OCI-LY3 (cell line): ENCODE results near the gene TUBB3.

Experiments
- H2AFZ ChIP-seq: fragments of 200-600, 300-600 bp; shearing (Covaris generic); 2 replicates; pipeline ENCODE4 v1.6.0; 2014; ENCODE audit warnings: antibody characterized with exemption, low read depth, low read length
- H3K27ac ChIP-seq: fragments of 200-600, 300-600 bp; sonication (generic); 2 replicates; pipeline ENCODE4 v1.5.1; 2014; ENCODE audit warnings: mild to moderate bottlenecking, low read length, moderate library complexity, mixed read lengths
- H3K27me3 ChIP-seq: fragments of 200-600, 300-600 bp; sonication (generic); 2 replicates; pipeline ENCODE4 v1.6.1; 2014; ENCODE audit warnings: low read depth, low read length, mixed read lengths
- H3K36me3 ChIP-seq: fragments of 200-600, 300-600 bp; sonication (generic); replicated peaks from 2 replicates; pipeline ENCODE3; 2014; ENCODE audit warnings: low read depth, low read length, mixed read lengths
- H3K4me1 ChIP-seq: fragments of 300-600, 200-600 bp; sonication (generic); 2 replicates; pipeline ENCODE4 v1.6.1; 2014; ENCODE audit warnings: low read length, mixed read lengths
- H3K4me2 ChIP-seq: fragments of 200-600, 300-600 bp; sonication (generic); 2 replicates; pipeline ENCODE4 v1.6.1; 2014; ENCODE audit warnings: low read length, mixed read lengths
- H3K4me3 ChIP-seq: fragments of 300-600, 200-600 bp; sonication (generic); 2 replicates; pipeline ENCODE4 v1.5.1; 2014; ENCODE audit warnings: antibody characterized with exemption, mild to moderate bottlenecking, low read length, moderate library complexity
- H3K79me2 ChIP-seq: fragments of 300-600, 200-600 bp; shearing (Covaris generic); 2 replicates; pipeline ENCODE4 v1.6.1; 2014; ENCODE audit warnings: mild to moderate bottlenecking, low read length, mixed read lengths
- H3K9ac ChIP-seq: fragments of 300-600, 200-600 bp; shearing (Covaris generic); 2 replicates; pipeline ENCODE4 v1.6.0; 2014; ENCODE audit warnings: mild to moderate bottlenecking, low read length, moderate library complexity
- H3K9me3 ChIP-seq: fragments of 200-600, 300-600 bp; shearing (Covaris generic); 2 replicates; pipeline ENCODE4 v1.6.1; 2014; ENCODE audit warnings: low read length, mixed read lengths; ENCODE audit not compliant: insufficient read depth
- H4K20me1 ChIP-seq: fragments of 200-600, 300-600 bp; sonication (generic); 2 replicates; pipeline ENCODE4 v1.6.1; 2016; ENCODE audit warnings: low read length, mixed read lengths; ENCODE audit not compliant: insufficient read depth
- EZH2phosphoT487 ChIP-seq: fragments of 200-600 bp; shearing (Covaris generic); IDR thresholded peaks from 2 replicates; pipeline ENCODE4 v1.6.1; 2018; ENCODE audit warnings: antibody characterized with exemption, mixed run types, low read depth
- TF ChIP-seq, protein P1 (sequence below): fragments of 200-600, 300-600 bp; sonication (generic); IDR thresholded peaks from 2 replicates; pipeline ENCODE4 v1.5.1; 2014; ENCODE audit warnings: antibody characterized with exemption, low read length, low read depth

Gene TUBB3

DNA sequence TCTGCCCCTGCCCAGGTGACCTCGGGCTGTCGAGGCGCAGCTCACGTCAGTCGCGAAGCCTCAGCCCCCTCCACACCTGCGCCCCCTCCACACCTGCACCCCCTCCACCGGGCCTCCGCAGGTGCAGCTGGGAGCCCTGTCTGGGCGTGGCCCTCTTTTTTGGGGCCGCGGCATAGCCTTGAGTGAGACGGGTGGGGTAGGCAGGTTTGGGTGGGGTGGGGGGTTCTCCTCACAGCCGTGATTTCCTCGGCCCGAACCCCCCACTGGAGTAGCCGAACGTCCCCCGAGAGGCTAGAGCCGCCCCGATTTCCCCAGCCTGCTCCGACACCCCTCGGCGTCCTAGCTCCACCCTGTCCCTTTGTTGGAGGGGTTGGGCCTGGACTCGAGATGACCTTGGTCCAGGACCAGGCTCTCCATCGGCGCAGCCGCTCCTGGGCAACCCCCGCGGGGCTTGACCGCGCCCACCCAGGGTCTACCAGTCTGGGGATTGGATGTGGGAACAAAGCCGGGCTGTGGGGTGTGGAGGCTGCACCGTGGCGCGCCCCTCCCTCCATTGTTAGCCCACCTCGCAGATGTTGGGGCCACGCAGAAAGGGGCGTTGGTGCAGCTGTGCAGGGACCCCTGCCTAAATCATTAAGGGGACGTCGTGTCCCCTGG is 626 bp downstream of the TUBB3 start:
- H3K27ac ChIP-seq = no peak overlapping the region
- no peaks in the 10 kb centered on the region for H4K20me1 ChIP-seq
- H3K27me3 ChIP-seq = peaks cover 13% of the 10 kb centered on the region
- TF ChIP-seq EZH2phosphoT487 = no peak
- TF ChIP-seq, protein P1, sequence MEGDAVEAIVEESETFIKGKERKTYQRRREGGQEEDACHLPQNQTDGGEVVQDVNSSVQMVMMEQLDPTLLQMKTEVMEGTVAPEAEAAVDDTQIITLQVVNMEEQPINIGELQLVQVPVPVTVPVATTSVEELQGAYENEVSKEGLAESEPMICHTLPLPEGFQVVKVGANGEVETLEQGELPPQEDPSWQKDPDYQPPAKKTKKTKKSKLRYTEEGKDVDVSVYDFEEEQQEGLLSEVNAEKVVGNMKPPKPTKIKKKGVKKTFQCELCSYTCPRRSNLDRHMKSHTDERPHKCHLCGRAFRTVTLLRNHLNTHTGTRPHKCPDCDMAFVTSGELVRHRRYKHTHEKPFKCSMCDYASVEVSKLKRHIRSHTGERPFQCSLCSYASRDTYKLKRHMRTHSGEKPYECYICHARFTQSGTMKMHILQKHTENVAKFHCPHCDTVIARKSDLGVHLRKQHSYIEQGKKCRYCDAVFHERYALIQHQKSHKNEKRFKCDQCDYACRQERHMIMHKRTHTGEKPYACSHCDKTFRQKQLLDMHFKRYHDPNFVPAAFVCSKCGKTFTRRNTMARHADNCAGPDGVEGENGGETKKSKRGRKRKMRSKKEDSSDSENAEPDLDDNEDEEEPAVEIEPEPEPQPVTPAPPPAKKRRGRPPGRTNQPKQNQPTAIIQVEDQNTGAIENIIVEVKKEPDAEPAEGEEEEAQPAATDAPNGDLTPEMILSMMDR = no peak
- H3K4me1 ChIP-seq = peaks cover 33% of the 10 kb centered on the region
- H2AFZ ChIP-seq = no peak overlapping the region
- no peaks in the 10 kb centered on the region for H3K79me2 ChIP-seq
- no peaks in the 10 kb centered on the region for H3K9me3 ChIP-seq
- peak overlapping the region; percentile 92 for H3K4me2 ChIP-seq
- no peaks in the 10 kb centered on the region for H3K36me3 ChIP-seq
- peak overlapping the region; percentile 88 for H3K4me3 ChIP-seq
- H3K9ac ChIP-seq = peak overlapping the region; percentile 39

DNA sequence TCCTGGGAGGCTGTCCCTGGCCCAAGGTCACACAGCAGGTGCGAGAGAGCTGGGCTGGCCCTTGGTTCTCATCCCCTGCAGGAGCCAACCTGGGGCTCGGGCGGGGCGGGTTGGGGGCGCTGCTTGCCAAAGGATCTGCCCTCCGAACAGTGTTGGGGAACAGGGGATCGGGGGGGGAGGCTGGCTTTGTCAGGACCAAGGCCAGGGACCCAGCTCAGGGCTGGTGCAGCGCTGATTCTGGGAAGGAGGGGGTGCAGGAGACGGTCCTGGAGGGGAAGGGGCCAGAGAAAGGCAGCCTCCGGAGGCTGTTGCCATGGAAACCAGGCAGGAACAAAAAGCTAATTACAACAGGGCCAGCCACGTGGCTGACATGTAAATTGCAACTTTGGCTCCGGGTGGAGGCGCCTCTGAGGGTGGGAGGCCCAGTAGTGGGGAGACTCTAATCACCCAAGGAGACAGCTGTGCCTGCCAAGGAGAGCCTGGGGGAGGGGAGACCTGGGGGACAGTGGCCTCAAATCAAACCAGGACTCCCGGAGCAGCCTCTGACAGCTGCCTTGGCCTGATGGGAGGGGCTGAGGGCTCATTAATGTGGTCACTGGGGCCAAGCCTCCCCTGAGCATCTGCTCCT is 1.3 kb downstream of the TUBB3 start:
- no peak overlapping the region for H2AFZ ChIP-seq
- no peaks in the 10 kb centered on the region for H3K36me3 ChIP-seq
- no peak overlapping the region for H3K27ac ChIP-seq
- H3K4me2 ChIP-seq = peak overlapping the region; percentile 92
- H3K79me2 ChIP-seq = no peaks in the 10 kb centered on the region
- no peak overlapping the region for H3K9ac ChIP-seq
- peaks cover 33% of the 10 kb centered on the region for H3K4me1 ChIP-seq
- TF ChIP-seq EZH2phosphoT487 = no peak
- no peaks in the 10 kb centered on the region for H3K9me3 ChIP-seq
- H4K20me1 ChIP-seq = no peaks in the 10 kb centered on the region
- H3K27me3 ChIP-seq = peaks cover 13% of the 10 kb centered on the region
- H3K4me3 ChIP-seq = peak overlapping the region; percentile 88

DNA sequence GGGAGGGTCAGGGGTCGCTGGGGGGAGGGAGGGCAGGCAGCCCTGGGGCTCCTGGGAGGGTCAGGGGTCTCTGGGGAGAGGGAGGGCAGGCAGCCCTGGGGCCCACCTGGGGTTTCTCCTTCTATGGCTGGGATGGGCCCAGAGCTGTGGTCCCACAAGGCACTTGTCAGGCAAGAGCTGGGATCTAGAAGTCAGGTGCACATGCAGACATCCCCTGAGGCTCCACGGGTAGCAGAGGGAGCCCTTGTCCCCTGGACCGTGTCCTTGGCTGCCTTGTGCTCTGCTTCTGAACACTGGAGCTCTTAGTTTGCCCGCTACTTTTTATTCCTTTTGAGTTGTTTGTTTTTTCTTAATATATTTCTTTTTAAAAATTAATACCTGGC is 1.8 kb downstream of the TUBB3 start:
- TF ChIP-seq EZH2phosphoT487 = no peak
- TF ChIP-seq, protein P1 = no peak
- H3K4me3 ChIP-seq = peak overlapping the region; percentile 88
- no peaks in the 10 kb centered on the region for H4K20me1 ChIP-seq
- no peak overlapping the region for H3K9ac ChIP-seq
- H3K4me1 ChIP-seq = peaks cover 33% of the 10 kb centered on the region
- H3K79me2 ChIP-seq = no peaks in the 10 kb centered on the region
- peaks cover 13% of the 10 kb centered on the region for H3K27me3 ChIP-seq
- H3K36me3 ChIP-seq = no peaks in the 10 kb centered on the region
- peak overlapping the region; percentile 92 for H3K4me2 ChIP-seq
- H3K9me3 ChIP-seq = no peaks in the 10 kb centered on the region
- H2AFZ ChIP-seq = no peak overlapping the region
- H3K27ac ChIP-seq = no peak overlapping the region

DNA sequence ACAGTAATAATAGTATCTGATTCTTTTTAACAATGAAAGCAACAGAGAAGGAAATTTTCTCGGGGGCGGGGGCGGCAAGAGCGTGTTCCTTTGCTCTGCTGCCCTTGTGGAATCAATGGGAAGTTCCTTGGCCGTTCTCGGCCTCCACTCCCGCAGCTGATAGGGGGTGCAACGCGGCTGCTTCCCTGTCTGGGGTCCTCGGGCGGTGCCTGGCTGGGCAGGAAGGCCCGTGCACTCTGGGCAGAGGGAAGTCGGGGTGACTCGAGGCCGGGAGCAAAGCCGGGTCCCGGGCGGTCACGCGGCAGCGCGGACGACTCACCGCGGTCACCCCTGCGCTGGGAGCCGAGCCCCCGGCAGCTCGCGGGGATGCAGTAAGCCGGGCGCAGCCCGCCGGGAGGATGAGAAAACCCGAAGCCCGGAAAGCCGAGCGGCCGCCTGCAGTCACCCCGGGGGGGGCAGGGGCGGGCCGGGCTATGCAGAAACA is 2.5 kb downstream of the TUBB3 start:
- H3K4me1 ChIP-seq = peaks cover 33% of the 10 kb centered on the region
- no peaks in the 10 kb centered on the region for H4K20me1 ChIP-seq
- no peaks in the 10 kb centered on the region for H3K9me3 ChIP-seq
- H3K79me2 ChIP-seq = no peaks in the 10 kb centered on the region
- peaks cover 13% of the 10 kb centered on the region for H3K27me3 ChIP-seq
- TF ChIP-seq, protein P1 = no peak
- TF ChIP-seq EZH2phosphoT487 = no peak
- no peak overlapping the region for H3K27ac ChIP-seq
- peak overlapping the region; percentile 92 for H3K4me2 ChIP-seq
- peak overlapping the region; percentile 26 for H3K9ac ChIP-seq
- H3K4me3 ChIP-seq = peak overlapping the region; percentile 78
- H2AFZ ChIP-seq = no peak overlapping the region
- no peaks in the 10 kb centered on the region for H3K36me3 ChIP-seq
